RPMI8226 (cell line): ENCODE data around the gene SLC39A13.

Experiments used
- DNase-seq: peaks from one replicate; pipeline ENCODE4 v3.0.0-alpha.2; 2015

Gene SLC39A13

DNA sequence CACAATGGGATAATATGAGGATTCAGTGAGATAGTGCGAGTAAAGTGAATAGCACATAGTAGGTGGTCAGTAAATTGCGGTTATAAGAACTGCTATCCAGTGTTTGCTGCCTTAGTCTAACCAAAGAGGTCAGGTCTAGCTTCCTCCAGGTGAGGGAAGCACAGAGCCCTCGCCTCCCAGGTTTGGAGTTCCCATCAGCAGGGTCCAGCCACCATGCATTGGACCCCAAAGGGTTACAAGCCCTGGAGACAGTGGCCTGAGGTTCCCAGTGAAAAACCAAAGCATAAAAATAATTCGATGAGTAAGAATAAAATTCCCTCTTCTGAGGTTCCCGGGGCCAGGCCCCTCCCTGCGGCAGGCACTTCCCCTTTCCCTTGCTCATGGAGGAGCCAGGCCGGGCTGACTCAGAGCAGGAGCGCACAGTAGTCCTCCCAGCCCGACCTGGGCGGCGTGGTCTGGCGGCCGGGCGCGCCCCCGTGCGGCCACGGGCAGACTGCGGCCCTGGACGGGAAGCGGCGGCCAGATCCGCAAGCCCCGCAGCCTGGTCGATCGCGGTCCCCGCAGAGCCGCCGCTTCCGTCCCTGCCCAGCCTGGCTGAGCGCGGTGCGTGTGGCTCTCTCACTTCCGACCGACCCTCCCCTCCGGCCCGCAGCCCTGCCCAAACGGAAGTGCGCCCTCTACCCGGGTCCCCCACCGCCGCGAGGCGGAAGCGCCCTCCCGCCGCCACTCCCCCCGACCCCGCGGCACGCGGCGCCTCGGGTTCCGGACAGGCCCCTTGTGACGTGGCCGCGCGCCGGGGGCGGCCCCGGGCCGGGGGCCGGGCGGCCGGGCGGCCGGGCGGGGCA is at the start of gene SLC39A13:
SLC39A13 (plus strand) TSS at position 845 of the 845 bp plus-strand sequence. CDS start 1,505 bp downstream, outside the sequence.
- peak; percentile 93 for DNase-seq

DNA sequence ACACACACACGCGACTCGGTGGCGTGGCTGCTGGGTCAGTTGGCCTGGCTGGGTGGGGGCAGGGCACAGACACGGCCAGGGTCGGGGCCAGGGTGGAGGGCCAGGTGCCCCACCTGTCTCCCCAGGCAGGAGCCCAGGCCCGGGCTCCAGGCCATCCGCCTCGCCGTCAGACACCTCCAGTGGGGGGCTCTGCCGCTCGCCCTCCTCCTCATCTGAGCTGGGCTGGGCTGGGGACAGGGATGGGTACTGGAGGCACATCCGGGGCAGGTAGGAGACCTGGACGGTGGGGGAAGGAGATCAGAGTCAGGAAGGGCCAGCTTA is 49.7 kb upstream of the SLC39A13 start:
- DNase-seq: no peak

DNA sequence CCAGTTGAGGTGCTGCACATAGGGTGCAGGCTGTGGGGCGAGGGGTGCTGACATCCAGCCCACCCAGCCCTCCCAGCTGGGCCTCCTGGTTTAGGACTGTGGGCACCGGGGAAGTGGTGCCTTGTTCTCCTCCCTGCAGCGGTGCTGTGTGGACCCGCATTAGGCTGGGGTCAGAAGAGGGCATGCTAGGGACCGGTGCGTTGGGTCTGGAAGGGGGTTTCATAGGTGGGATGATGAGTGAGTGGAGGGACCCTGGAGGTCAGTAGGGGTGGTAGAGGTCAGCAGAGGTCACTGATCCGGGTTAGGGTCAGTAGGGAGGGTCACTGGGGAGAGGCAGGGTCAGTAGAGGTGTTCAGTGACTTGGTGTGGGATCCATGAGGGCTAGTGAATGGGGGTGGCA is 49.2 kb upstream of the SLC39A13 start:
- no peak for DNase-seq

DNA sequence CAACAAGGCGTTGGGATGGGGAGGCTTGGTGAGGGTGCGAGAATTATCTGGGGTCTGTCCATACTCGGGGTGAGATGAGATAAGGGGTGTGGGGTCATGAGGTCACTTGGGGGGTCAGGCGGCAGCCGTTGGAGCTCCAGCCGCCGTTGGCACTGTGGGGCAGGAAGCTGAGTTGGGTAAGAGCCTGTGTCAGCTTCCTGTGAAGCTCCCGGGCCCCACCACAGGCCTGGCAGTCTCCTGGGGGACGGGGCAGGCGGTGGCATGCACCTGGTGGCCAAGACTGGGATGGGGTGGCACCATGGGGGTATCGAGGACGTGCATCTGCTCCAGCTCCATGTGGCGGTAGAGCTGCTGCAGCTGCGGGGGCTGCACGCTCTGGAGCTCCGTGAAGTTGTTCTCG is 48.8 kb upstream of the SLC39A13 start:
- DNase-seq: no peak

DNA sequence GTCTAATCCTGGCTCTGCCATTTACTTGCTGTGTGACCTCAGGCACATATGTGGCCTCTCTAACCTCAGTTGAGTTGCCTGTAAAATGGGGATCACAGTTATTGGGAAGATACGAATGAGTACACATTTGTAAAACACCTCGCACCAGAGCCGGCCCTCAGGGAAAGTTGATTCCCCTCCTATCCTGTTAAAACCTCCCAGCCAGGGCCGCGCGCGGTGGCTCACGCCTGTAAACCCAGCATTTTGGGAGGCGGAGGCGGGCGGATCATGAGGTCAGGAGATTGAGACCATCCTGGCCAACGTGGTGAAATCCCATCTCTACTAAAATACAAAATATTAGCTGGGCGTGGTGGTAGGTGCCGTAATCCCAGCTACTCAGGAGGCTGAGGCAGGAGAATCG is 48.0 kb upstream of the SLC39A13 start:
- DNase-seq: no peak

DNA sequence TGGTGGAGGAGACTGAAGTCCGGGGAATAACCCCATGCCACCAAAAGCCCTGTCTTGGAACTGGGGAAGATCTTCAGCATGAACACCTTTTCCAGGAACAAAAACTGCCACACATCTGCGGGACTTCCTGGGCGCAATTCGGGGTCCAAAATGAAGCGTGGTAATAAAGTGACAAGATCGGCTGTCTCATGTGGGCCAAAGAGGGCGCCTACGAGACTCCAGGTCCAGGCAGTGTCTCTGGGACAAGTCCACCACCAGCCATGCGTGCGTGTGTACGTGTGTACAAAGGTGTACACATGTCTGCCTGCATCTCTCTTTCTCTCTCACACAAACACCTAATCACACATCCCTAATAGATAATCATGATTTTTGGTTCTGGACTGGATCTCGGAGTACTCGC is 47.0 kb upstream of the SLC39A13 start:
- DNase-seq: no peak

DNA sequence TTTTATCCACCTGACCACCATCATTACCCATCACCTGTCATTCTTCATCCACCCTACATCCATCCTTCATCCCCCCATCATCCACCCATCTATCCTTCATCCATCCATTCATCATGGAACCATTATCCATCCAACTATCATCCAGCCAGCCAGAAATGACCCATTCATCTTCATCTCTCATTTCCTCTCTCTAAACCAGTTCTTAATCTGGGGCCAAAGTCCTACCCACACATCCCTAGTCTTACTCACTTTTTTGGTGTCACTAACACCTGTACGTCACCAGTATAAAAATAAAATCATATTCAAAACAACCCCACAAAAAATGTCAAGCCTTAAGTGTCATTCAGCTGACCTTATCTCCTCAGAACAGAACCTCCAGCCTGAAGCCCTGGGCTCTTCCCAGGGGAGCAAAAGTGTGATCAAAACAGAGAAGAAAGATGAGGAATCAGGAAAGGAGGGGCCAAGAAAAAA is 42.3 kb upstream of the SLC39A13 start:
- DNase-seq: no peak

DNA sequence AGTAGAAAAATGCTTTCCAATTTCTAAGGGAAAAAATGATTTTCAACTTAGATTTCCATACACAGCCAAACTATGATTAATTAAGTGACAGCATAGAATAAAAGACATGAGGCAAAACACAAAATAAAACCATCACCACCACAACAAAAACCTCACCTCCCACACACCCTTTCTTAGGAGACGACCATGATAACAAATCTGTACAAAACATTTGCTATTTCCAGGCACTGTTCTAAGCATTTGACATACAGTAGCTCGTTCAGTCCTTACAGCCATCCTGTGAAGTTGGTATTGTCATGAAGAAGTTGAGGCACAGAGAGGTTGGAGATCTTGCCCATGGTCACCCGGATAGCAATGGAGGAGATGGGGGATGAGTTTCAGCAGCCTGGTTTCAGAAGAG is 38.7 kb upstream of the SLC39A13 start:
- DNase-seq: no peak

DNA sequence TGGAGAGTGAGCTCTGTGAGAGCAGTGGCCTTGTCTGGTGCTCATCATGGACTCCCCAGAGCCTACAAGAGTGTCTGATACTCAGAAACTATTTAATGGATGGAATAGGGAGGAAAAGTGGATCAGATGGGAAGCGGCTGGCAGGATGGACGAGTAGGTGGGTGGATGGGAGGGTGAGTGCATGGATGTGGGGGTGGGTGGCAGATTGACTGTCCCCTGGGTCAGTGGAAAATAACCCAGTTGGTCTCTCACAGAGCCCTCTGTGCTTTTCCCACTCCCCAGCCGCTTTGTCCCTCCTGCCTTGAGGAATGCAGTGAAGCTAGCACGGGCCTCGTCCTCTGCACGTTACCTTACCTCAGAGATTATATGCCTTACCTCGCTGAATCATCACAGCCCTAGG is 36.0 kb upstream of the SLC39A13 start:
- no peak for DNase-seq

DNA sequence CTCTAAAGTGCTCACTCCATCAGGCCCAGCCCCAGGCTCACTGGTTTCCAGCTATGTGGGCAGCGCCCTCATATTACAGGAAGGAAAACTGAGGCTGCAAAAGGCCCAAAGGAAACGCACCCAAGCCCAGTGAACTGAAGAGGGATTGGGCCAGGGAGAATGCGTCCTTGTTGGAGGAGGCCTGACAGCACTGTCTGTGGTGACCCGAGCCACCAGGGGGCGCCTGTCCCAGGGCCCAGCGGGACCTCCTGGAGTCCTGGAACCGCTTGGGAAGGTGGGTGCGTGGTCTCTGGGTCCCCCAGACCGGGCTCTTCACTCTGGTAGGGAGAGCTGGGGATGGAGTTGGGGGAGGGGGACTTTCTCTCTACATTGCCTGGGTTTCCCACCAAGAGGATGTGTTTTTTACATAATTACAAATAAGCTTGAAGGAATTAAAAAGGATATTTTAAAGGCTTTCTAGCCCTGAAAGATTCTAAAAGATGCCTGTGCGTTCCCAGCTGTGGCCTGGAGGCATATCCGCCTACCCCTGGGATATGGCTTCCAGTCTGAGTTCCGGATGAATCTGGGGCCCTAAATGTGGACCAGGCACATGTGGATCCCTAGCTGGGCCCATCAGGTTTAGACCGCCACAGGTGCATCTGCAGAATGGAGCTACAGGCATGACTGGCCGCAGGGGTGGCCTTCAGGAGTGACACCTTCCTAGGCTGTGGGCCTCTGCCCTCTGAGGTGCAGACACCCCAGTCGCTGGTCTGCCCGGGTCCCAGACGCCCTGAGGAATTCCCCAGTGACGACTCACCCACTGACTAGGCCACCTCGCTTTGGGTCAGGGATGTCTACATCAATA is 34.3 kb upstream of the SLC39A13 start:
- peak; percentile 76 for DNase-seq

DNA sequence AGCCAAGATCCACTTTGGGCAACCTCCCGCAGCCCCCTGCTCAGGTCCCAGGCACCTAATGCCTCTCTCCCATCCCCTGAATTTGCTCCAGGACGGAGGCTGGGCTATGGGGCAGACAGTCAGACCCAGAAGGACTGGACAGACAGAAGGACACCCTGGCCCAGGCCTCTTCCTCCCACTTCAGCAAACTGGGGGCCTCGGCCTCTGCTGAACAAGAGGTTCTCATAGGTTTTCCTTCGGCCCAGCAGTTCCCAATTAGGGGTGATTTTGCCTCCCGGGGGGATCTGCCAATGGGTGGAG is 33.7 kb upstream of the SLC39A13 start:
- no peak for DNase-seq

DNA sequence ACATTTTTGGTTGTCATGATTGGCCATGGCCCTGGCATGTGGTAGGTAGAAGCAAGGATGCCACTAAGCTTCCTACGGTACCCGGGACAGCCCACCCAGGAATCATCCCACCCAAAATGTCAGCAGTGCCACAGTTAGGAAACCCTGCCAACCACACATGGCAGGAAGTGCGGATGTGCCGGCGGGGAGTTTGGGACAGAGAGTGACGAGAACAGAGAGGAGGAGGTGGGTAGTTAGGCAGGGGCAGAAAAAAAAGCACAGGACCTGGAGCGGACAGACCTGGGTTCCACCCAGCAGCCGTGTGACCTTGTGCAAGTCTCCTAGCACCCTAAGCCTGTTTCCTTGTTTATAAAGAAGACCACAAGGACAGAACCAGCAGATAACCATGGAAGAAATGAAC is 33.4 kb upstream of the SLC39A13 start:
- DNase-seq: no peak

DNA sequence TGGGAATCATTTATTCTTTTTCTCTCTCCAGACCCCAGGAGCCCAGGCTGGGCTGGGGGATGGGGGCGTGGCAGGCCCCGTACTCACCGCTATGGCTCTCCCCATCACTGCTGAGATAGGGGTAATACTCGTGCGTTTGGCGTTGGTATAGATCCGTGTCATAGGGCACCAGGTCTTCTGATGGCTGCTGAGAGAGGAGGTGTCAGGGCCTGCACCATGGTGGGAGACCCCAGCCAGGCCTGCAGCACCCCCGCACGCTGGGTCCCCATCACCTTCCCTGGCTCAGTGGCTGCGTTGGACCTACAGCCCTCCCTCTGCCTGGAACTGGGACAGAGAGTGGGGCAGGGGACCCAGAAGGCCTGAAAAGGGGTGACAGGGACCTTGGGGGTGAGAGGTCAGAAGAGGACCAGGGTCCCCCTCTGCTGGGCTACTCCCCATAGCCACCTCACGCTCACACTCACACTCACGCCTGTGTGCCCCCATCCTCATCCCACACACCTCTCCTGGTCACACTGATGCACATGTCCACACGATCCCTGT is 32.8 kb upstream of the SLC39A13 start:
- no peak for DNase-seq

DNA sequence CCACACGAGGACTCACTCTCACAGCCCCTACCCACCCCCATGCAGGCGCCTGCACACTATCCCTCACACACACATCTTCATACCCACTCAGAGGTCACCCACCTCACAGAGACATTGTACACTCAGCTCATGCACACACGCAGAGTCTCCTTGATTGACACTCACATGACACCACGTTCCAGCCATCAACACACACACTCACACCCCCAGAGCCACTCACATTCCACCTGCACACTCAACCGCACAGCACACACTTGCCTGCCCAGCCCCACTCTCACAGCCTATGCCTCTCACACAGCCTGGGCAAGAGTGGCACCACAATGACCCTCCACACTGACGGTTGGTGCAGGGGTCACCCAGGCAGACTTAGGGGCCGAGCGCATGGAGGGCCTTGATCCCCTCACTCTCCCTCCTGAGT is 32.3 kb upstream of the SLC39A13 start:
- no peak for DNase-seq

DNA sequence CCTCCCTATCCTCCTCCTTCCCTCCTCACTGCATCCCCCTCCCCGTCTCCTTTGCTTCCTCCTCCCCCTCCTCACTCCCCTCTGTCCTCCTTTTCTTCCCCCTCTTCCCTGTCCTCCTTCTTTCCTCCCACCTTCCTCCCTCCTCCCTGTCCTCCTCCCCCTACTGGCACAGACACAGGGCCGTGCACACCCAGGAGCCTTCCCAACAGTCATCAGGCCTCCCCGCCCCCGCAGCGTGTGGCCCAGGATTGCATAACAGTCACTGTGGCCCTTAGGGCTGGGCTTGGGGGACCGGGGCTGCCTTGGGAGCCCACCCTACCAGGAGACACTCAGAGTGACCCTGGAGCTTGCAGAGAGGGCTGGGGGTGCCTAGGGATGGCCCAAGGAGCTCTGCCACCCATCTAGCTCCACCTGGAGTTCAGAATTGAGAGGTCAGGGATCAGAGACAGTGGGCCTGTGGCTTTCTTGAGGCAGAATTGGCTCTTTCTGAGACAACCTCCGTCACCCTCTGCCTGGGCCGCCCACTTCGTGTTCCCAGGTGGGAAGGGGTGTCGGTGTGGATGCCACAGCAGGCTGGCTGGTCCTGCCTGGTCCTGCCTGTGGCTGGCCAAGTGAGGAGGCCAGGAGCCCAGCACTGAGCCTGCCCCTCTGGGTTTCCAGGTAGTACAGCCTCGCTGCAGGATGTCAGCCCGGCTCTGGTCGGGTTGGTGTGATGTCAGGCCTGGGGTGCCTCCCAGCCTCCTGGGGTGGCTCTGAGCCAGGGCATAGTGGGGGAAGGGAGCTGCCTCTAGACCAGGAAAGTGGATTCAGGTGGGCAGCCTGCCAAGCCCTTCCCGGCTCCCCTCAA is 31.6 kb upstream of the SLC39A13 start:
- DNase-seq: no peak

DNA sequence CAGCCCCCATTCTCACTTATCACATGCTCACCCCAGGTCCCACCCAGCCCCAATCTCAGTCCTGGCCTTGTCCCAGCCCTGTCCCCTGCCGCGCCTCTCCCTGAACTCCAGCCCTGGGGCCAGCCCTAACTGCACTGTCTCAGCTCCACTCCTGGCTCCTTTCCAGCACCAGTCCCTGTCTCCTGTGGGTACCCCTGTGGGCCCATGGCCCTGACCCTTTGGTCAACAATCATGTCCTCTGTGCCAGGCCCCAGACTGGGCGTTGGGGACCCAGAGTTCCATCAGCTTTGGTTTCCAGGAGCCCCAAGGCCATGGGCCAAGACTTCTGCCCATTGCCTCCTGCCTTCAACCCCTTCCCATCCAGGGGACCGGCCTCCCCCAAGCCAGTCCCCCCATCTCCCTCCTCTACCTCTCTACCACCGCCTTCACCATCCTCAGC is 30.8 kb upstream of the SLC39A13 start:
- peak; percentile 40 for DNase-seq

DNA sequence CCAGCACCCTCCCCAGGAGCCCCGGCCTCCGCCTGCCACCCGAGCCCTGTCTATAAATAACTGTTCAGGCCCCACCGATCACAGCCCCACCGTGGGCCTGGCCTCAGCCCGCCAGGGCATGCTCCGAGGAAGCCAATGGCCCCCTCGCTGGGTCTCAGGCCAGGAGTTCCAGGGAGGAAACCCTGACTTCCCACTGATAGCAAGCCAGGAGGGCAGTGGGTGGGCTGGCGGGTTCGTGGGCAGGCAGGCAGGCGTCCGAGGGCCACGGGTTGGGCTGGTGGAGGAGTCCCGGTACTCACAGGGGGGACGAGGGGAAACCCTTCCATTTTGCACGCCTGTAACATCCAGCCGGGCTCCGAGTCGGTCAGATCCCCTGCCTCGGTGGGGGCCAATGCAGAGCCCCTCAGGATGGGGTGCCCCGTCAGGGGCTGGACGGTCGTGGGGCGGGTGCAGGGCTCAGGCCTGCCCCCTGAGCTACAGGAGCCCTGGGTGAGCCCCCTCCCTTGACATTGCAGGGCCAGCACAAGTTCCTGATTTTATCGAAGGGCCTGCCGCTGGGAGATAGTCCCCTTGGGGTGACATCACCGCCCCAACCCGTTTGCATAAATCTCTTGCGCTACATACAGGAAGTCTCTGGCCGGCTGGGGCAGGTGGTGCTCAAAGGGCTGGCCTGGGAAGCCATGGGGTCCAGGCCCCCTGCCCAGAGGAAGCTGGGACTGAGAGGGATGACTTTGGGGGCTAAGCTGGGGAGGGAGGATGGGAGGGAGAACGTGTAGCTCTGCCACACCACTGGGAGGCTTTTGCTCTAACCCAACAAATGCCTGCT is 30.2 kb upstream of the SLC39A13 start, which contains the start of gene SPI1:
SPI1 (minus strand) TSS at position 538 of the 826 bp plus-strand sequence; CDS start at position 344, 194 bp downstream.
- peak; percentile 59 for DNase-seq

DNA sequence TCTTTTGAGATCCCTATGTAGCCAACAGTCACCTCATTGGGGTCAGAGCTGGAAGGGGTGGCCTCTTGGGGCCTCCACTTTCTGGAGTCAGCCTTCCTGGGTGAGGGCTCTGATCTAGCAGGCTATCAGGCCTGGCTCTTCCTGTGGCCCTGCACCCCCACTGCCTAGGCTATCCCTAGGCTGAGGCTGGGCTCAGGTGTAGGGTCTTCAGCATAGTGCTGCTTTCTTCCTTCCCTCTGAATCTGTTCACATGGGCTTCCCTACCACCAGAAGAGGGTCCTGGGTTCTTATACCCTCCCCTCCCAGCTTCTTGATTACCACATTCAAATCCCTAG is 29.6 kb upstream of the SLC39A13 start:
- no peak for DNase-seq

DNA sequence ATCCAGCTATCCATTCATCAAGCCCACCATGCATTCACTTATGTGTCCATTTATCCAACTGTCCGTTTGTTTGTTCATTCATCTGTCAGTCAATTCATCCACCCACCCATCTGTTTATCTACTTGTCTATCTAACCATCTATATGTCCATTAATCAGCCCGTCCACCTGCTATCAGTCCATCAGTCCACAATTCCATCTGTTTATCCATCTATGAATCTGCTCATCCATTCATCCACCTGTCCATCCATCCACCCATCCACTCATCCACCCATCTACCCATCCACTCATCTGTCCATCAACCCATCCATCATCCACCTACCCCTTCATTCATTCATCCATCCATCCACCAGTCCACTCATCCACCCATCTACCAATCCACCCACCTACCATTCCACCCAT is 29.1 kb upstream of the SLC39A13 start:
- DNase-seq: no peak

DNA sequence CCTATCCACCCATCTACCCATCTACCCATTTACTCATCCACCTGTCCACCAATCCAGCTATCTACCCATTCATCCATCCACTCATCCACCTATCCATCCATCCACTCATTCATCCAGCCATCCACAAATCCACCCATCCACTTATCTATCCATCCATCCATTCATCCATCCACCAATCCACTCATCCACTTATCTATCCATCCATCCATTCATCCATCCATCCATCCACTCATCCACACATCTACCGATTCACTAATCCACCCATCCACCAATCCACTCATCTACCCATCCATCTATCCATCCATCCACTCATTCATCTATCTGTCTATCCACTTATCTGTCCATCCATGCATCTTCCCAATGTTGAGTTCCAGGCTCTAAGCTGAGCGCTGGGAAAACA is 28.3 kb upstream of the SLC39A13 start:
- DNase-seq: no peak

DNA sequence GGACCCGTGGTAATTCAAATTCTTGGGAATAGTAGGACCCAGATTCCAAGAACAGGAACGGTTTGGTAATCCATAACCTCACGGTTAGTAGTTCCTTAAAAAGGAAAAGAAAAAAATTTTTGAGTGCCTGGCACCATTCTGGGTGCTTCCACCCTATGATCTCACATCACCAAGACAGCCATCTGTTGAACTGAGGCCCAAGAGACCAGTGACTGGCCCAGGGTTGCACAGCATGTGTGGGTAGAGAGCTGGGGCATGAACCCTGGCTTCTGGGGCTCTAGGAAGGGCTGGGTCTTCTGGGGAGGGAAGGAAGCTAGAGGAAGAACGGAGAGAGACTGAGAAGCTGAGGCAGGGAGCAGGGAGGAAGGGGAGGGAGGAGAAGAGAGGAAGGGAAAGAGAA is 25.3 kb upstream of the SLC39A13 start:
- no peak for DNase-seq

DNA sequence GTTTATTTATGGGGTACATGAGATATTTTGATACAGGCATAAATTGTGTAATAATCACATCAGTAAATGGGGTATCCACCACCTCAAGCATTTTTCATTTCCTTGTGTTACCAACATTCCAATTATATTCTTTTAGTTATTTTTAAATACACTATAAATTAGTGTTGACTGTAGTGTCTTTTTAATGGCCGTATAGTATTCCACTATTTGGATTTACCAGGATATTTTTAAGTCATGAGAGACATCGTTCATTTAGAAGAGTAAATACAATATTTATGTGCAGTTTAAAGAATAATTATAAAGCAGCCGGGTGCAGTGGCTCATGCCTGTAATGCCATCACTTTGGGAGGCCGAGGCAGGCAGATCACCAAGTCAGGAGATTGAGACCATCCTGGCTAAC is 23.9 kb upstream of the SLC39A13 start:
- no peak for DNase-seq
